ENCODE data around the gene PDZD7.

DNA sequence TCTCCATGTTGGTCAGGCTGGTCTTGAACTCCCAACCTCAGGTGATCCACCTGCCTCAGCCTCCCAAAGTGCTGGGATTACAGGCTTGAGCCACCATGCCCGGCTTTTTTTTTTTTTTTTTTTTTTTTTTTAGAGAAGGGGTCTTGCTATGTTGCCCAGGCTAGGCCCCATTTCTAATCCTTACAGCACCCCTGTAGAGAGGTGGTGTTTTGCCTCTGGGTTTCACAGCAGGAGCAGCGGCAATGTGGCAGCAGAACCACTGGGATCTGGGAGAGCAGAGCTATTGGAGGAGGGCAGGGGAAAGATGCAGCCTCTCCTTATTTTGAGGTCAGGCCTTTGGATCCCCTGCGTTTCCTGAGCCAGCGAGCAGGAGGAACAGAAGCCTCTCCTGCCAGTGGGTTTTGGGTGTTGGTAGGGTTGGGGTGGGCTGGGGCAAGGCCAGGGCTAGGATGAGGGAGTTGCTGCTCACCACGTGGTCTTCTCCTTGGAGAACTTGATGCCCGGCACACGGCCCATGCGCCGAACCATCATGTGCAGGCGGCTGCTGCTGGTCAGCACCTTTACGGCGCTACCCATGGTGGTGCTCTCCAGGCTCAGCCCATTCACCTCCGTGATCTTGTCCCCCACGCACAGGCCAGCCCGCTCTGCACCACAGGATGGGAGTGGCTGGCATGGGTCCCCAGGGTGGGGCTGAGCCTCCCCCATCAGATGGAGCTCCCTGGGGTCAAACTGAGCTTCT, 7.8 kb downstream of the PDZD7 start:
- no peak for TF ChIP-seq GATA3 (IDR thresholded peaks at IDR 0.05; ENCODE audit: low read depth, low read length)
- TF ChIP-seq GATA2 (IDR thresholded peaks at IDR 0.05; ENCODE audit: low read depth, low read length): no peak
